ENCODE results near the gene GNAI3. TPM values are rescaled to one million over a fixed set of nuclear protein-coding genes. Genes with fewer than 3 reads are reported as not detected.

Gene GNAI3
- total and polyA plus RNA-seq, 4 donors, result 2.7 to 10.4 (median 6.5) TPM

- ATAC-seq (ENCODE audit: insufficient read depth, low FRiP score) (no peak), DNase-seq (no peak)
- peaks cover 0 to 6% (median 0%) of the 10 kb centered on the region in 4 donors for H3K36me3 ChIP-seq (ENCODE audit: control insufficient read depth in 4 of 4, insufficient read depth in 4 of 4, low read length in 4 of 4)
- no peaks in the 10 kb centered on the region for H3K9me3 ChIP-seq (ENCODE audit: control insufficient read depth in 4 of 4, insufficient read depth in 3 of 4, low read length in 3 of 4)
- no peak overlapping the region for H3K9ac ChIP-seq (ENCODE audit: insufficient read depth in 1 of 2, low read length in 2 of 2)
- H3K4me1 ChIP-seq (ENCODE audit: control insufficient read depth in 5 of 5, insufficient read depth in 5 of 5, low read length in 5 of 5), result peaks cover 0 to 8% (median 3%) of the 10 kb centered on the region in 5 donors
- TF ChIP-seq CTCF (IDR thresholded peaks at IDR 0.05; ENCODE audit: control extremely low read depth, extremely low read depth), result no peak
- H3K27ac ChIP-seq (ENCODE audit: low read depth in 1 of 2, low read length in 1 of 2), result no peak overlapping the region
- 92 to 96% methylated on average over 12 of the region's 12 CpGs for WGBS, 2 donors
- H3K27me3 ChIP-seq (ENCODE audit: control insufficient read depth in 3 of 3, insufficient read depth in 3 of 3, low read length in 2 of 3), result no peaks in the 10 kb centered on the region
- no peak overlapping the region for H3K4me3 ChIP-seq
Observed at GRCh38 chr1:109654519-109654918, 106.1 kb downstream of the GNAI3 start.

DNA sequence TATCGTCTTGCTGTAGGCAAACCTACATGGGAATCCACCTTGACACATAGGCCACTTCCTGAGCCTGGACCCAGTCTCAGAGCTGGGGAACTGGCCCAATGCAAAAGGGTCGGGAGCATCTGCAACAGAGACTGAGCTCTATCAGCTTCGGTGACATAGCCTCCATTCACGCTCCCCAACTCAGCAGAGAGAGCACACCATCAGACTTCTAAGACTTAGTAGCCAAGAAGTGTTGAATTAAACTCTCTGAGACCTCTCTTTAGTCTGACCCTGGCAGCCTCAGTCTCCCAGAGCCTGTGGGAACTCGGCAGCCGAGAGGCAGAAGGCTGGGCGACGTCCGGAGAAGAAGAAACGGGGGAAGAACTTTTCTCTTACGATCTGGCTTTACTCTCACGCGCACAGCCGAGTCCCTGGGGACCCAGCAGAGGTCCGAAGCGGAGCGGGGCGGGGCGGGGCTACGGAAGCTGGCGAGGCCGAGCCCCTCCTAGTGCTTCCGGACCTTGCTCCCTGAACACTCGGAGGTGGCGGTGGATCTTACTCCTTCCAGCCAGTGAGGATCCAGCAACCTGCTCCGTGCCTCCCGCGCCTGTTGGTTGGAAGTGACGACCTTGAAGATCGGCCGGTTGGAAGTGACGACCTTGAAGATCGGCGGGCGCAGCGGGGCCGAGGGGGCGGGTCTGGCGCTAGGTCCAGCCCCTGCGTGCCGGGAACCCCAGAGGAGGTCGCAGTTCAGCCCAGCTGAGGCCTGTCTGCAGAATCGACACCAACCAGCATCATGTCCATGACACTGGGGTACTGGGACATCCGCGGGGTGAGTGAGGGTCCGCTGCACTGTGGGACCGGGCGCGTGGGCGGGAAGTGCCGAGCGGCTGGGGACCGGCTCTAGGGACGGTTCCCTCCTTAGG is 107.5 kb downstream of the GNAI3 start, which contains the start of gene GSTM4:
Gene GSTM4, plus strand, starts transcription at position 485 of the 905 bp plus-strand sequence. Its CDS starts 291 bp downstream, at position 776.
- Histone ChIP-seq H3K4me3 (peak within 1 kb of the TSS; percentile 62), H3K4me1 (ENCODE audit: control insufficient read depth in 5 of 5, insufficient read depth in 5 of 5, low read length in 5 of 5) (peaks cover 0 to 8% (median 5%) of the 10 kb centered on the region in 5 donors), H3K36me3 (ENCODE audit: control insufficient read depth in 4 of 4, insufficient read depth in 4 of 4, low read length in 4 of 4) (peaks cover 0 to 10% (median 1%) of the 10 kb centered on the region in 4 donors), H3K9me3 (ENCODE audit: control insufficient read depth in 4 of 4, insufficient read depth in 3 of 4, low read length in 3 of 4) (no peaks in the 10 kb centered on the region), H3K27ac (ENCODE audit: low read depth in 1 of 2, low read length in 1 of 2) (peak within 1 kb of the TSS; percentile 75 to 83), H3K9ac (ENCODE audit: insufficient read depth in 1 of 2, low read length in 2 of 2) (peak within 1 kb of the TSS; percentile 37 to 81), H3K27me3 (ENCODE audit: control insufficient read depth in 3 of 3, insufficient read depth in 3 of 3, low read length in 2 of 3) (no peaks in the 10 kb centered on the region)
- ATAC-seq (ENCODE audit: insufficient read depth, low FRiP score) (peak; percentile 92), DNase-seq (peak; percentile 87 to 88 (median 88))
- TF ChIP-seq CTCF (IDR thresholded peaks at IDR 0.05; ENCODE audit: control extremely low read depth, extremely low read depth), result no peak
- 0 to 2% methylated on average over 54 of the region's 54 CpGs for WGBS, 2 donors

DNA sequence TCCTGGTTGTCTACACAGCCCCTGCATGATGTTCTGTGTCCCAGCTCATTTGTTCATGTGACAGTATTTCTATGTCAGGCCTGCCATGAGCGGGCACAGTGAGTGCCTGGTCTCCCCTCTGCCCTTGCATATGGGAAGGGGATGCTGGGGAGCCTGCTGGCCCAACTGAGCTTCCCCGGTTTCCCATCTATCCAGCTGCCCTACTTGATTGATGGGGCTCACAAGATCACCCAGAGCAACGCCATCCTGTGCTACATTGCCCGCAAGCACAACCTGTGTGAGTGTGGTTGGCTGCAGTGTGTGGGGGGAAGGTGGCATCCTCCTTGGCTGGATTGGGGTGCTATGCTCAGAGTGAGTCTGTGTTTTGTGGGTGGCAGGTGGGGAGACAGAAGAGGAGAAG is 109.0 kb downstream of the GNAI3 start:
- Histone ChIP-seq H3K36me3 (ENCODE audit: control insufficient read depth in 4 of 4, insufficient read depth in 4 of 4, low read length in 4 of 4) (peaks cover 0 to 10% (median 1%) of the 10 kb centered on the region in 4 donors), H3K27ac (ENCODE audit: low read depth in 1 of 2, low read length in 1 of 2) (no peak overlapping the region), H3K4me3 (no peak overlapping the region), H3K9ac (ENCODE audit: insufficient read depth in 1 of 2, low read length in 2 of 2) (no peak overlapping the region), H3K4me1 (ENCODE audit: control insufficient read depth in 5 of 5, insufficient read depth in 5 of 5, low read length in 5 of 5) (peaks cover 0 to 8% (median 5%) of the 10 kb centered on the region in 5 donors), H3K27me3 (ENCODE audit: control insufficient read depth in 3 of 3, insufficient read depth in 3 of 3, low read length in 2 of 3) (no peaks in the 10 kb centered on the region), H3K9me3 (ENCODE audit: control insufficient read depth in 4 of 4, insufficient read depth in 3 of 4, low read length in 3 of 4) (no peaks in the 10 kb centered on the region)
- 95 to 100% methylated on average over 4 of the region's 4 CpGs for WGBS, 2 donors
- ATAC-seq (ENCODE audit: insufficient read depth, low FRiP score) (no peak), DNase-seq (no peak)
- no peak for TF ChIP-seq CTCF (IDR thresholded peaks at IDR 0.05; ENCODE audit: control extremely low read depth, extremely low read depth)

All from lung (tissue), 12 donors.